Erythroblast (primary cell): ENCODE data around the gene PITRM1.

Experiments used
- GATA1 ChIP-seq: IDR thresholded peaks from 2 replicates; pipeline ENCODE4 v1.6.1; 2011; ENCODE audit warnings: low read depth, mild to moderate bottlenecking, control low read depth, low read length, moderate library complexity
- POLR2A ChIP-seq: IDR thresholded peaks from 2 replicates; pipeline ENCODE4 v1.6.1; 2011; ENCODE audit warnings: mild to moderate bottlenecking, low read length

- TF ChIP-seq POLR2A (no peak), GATA1 (no peak)
Observed at GRCh38 chr10:3097160-3097559, 75.4 kb downstream of the PITRM1 start.
